ENCODE data around the gene USP53. TPM values are rescaled to one million over a fixed set of nuclear protein-coding genes. Genes with fewer than 3 reads are reported as not detected.
"Not testable (repeated sequence)": the region's sequence is repeated elsewhere in the genome, so short reads cannot be mapped to it uniquely, and the experiment has no call there.

Gene USP53
- total RNA-seq, 1 donor from 2014 or later = 7.3 TPM

DNA sequence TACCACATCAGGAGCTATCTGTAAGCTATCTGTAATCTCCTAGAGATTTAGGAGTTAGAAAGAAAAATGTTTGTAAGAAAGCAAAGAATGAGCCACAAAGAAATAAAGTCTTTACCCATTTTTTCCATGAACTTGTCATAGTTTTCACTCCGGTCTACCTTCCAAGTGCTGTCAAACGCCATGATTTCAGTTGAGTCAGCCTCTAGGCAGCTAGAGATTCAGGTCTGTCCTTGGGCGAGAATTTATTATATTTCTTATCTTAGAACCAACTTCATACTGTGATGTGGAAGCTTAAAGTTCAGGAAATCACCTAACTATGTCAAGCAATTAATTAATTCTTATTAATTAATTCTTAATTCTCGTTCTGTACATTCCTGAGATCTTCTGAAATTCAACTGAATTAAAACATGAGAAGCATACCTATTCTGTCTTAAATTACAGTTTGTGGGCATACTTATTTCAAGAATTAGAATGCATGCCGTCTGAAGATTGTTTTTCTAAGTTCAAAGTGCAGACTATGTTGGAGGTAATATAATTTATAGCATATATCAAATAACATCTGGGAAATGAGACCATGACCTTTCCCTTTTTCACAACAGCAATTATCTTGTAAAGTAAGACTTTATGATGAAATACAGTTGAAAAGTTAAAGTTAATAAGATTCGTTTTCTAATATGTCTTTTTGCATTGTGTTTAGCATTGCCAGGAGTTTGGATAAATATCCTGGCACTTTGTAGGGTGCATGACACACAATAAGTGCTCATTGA lies 109.6 kb downstream of the USP53 start, which contains the start of gene FABP2:
Gene FABP2, minus strand, starts transcription at position 218 of the 767 bp plus-strand sequence. Its CDS starts 36 bp downstream, at position 182.
- Mint-ChIP-seq H3K4me1 (no peaks in the 10 kb centered on the region), H3K36me3 (ENCODE audit: low read depth) (no peaks in the 10 kb centered on the region), H3K4me3 (no peak within 1 kb of the TSS), H3K27me3 (peaks cover 9% of the 10 kb centered on the region), H3K27ac (no peak within 1 kb of the TSS), H3K9me3 (no peaks in the 10 kb centered on the region)
- intact Hi-C loops (cut with micrococcal nuclease) = no loop called here
- DNase-seq = no peak

DNA sequence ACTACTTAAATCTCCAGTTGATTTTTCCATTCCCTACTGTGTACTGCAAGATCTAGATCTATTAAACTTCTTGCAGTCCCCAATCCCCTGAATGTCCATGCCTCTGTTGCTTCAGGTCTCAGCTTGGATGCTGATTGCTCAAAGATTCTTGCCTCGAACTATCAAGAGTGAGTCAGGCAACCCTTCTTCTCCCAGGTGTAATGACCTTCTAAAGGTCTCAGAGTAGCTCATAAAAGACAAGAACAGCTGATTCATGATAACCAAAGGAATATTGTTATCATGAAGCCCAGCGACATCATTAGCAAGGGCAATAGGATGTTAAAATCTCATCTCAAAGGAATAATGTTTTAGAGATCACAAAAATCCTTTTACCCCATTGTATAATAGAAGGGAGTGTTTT lies 116.2 kb downstream of the USP53 start:
- no peak for DNase-seq
- no peak overlapping the region for H3K4me3 Mint-ChIP-seq
- H3K4me1 Mint-ChIP-seq = no peaks in the 10 kb centered on the region
- no peaks in the 10 kb centered on the region for H3K36me3 Mint-ChIP-seq (ENCODE audit: low read depth)
- H3K27ac Mint-ChIP-seq = no peak overlapping the region
- intact Hi-C loops (cut with micrococcal nuclease) = no loop called here
- peaks cover 2% of the 10 kb centered on the region for H3K27me3 Mint-ChIP-seq
- peaks cover 9% of the 10 kb centered on the region for H3K9me3 Mint-ChIP-seq

DNA sequence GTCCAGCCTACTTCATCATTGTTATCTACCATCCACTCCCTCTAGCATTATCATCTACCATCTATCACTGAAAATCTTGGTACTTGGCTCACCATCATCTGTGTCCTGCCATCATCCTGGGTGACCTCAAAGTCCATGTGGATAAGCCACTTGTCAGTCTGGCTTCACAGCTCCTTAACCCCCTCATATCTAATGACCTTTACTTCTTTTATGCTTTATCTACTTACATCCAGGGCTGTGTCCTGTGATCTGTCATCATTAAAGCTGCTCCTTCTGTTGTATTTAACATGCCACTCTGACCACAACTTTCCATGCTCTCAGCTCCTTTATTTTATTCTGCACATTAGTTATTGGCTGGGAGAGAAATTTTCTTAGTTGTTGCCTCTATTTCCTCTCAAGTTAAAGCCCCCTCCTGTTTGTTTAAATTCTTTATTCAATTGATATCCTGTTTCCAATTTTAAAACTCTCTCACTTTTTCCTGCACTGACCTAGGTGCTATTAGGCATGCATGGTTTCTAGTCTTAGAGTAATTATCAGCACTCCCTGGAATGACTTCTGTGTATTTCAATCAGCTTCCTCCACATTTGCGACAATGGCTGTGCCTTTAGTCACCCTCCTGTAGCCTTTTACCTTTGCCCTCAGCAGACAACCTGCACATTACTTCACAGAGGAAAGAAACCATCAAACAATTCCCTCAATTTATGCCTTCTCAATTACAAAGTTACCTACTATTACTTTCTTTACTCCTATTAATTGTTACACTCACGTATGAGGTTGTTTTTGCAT lies 117.5 kb downstream of the USP53 start:
- no peak for DNase-seq
- H3K4me1 Mint-ChIP-seq = no peaks in the 10 kb centered on the region
- no peak overlapping the region for H3K27ac Mint-ChIP-seq
- H3K9me3 Mint-ChIP-seq = peaks cover 9% of the 10 kb centered on the region
- H3K27me3 Mint-ChIP-seq = peaks cover 2% of the 10 kb centered on the region
- no peaks in the 10 kb centered on the region for H3K36me3 Mint-ChIP-seq (ENCODE audit: low read depth)
- no peak overlapping the region for H3K4me3 Mint-ChIP-seq
- intact Hi-C loops (cut with micrococcal nuclease) = no loop called here

DNA sequence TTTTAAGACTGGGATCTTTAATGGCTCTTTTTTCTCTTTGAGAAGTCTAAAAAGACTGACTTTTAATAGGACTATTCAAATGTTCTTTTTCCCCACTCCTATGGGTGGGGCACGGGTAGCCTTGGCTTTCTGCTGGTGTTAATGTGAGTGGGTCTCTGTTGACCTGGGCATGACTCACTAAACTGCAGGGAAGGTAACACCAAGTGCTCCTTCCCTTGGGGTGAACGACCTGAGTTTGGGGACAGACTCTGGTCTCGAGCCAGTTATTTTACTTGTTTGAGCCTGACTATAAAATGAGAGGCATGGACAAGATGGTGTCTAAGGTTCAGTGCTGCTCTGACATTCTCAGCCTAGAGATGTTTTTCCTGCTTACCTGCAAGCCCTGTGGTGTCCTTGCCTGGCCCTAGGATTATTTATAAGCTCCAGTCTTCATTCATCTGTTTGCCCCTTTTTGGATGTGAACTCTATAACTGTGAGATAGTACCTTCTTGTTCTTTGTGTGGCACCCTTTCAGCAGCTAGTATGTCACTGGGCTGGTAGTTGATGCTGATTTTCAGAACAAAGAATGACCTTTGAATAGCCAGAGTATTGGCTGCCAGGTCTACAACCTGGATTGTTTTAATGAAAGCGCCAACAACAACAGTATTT lies 123.9 kb downstream of the USP53 start:
- H3K27ac Mint-ChIP-seq; H3K9me3 Mint-ChIP-seq; H3K4me3 Mint-ChIP-seq; H3K36me3 Mint-ChIP-seq (ENCODE audit: low read depth); DNase-seq; intact Hi-C loops (cut with micrococcal nuclease); H3K4me1 Mint-ChIP-seq; H3K27me3 Mint-ChIP-seq: not testable (repeated sequence)

DNA sequence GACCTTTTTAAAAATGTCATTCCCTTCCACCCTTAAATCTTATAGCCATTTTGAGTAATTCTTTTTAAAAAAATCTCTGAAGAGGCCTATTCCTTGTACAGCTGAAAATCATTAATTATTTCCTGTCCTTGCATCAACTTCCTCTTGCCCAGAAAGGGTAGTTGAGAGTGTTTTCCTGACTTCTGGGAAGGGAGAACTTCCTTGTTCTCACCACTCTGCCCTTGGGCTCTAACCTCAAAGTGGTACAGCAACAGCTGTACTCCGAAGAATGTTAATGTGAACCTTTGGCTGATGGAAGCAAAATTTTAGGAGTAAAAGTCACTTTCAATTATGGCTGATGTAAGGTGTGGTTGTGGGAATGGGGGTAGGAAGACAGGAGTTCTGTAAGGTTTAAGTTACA lies 124.5 kb downstream of the USP53 start:
- H3K4me3 Mint-ChIP-seq = no peak overlapping the region
- no peaks in the 10 kb centered on the region for H3K36me3 Mint-ChIP-seq (ENCODE audit: low read depth)
- no peaks in the 10 kb centered on the region for H3K27me3 Mint-ChIP-seq
- intact Hi-C loops (cut with micrococcal nuclease) = no loop called here
- H3K9me3 Mint-ChIP-seq = no peaks in the 10 kb centered on the region
- DNase-seq = no peak
- H3K4me1 Mint-ChIP-seq = peaks cover 4% of the 10 kb centered on the region
- no peak overlapping the region for H3K27ac Mint-ChIP-seq

DNA sequence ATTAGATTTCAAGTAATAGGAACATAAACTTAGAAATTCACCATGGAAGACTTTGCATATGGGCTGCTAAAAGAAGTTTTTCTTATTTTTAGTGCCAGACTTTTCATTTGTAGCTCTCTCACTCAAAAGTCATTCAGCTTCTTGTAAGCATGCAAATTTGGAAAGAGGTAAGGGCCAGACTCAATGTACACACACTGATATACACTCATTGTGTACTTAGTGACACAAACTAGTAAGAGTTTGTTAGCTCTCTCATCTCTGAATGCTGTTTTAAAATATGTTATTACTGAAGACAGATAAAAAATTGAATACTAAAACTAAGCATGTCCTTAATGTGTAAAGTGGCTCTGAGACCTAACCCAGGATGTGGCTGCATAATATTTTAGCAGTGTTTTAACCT lies 127.4 kb downstream of the USP53 start:
- intact Hi-C loops (cut with micrococcal nuclease) = not testable (repeated sequence)

DNA sequence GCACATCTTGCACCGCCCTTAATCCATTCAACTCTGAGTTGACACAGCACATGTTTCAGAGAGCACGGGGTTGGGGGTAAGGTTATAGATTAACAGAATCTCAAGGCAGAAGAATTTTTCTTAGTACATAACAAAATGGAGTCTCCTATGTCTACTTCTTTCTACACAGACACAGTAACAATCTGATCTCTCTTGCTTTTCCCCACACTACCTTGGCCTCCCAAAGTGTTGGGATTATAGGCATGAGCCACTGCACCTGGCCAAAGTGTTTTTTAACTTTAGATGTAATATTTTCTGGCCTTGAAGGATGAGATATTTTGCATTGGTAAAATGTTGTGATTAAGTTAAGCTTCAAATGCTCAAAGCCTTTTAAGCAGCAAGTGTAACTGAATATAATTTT lies 130.8 kb downstream of the USP53 start:
- intact Hi-C loops (cut with micrococcal nuclease); H3K9me3 Mint-ChIP-seq; H3K36me3 Mint-ChIP-seq (ENCODE audit: low read depth); H3K4me3 Mint-ChIP-seq; DNase-seq; H3K27ac Mint-ChIP-seq; H3K4me1 Mint-ChIP-seq; H3K27me3 Mint-ChIP-seq: not testable (repeated sequence)

More for the DNA sequence above, 127.4 kb downstream of the USP53 start:
- not testable (repeated sequence) for H3K27ac Mint-ChIP-seq; H3K27me3 Mint-ChIP-seq; H3K4me3 Mint-ChIP-seq; DNase-seq; H3K4me1 Mint-ChIP-seq; H3K9me3 Mint-ChIP-seq; H3K36me3 Mint-ChIP-seq (ENCODE audit: low read depth)

Other genes with a start within 250 kb of the USP53 start
- gene MYOZ2, start 76.9 kb upstream of the USP53 start, total RNA-seq = not detected in 2 replicates
- not detected in 2 replicates for gene FABP2, start 109.4 kb downstream of the USP53 start, total RNA-seq